Left ventricle myocardium superior (tissue), 1 donor: ENCODE data around the gene AREL1. TPM values are rescaled to one million over a fixed set of nuclear protein-coding genes. Genes with fewer than 3 reads are reported as not detected.
A peak's percentile ranks its signal among the peaks of the same experiment; 100 is the strongest.

Experiments used
- ATAC-seq: fragments of 200-7000 bp; cut with Tn5 transposase; one replicate; pipeline ENCODE4 v1.9.1; 2020; ENCODE audit warnings: mild to moderate bottlenecking, moderate library complexity
- DNase-seq: peaks from one replicate; pipeline ENCODE4 v3.0.0-alpha.2; 2020
- intact Hi-C: fragments of 100-400 bp; cut with micrococcal nuclease; formaldehyde crosslinking; loops from one replicate; pipeline ENCODE4 v1.11.0; 2022
- total RNA-seq: library from RNA; stranded (reverse); fragmentation: NEBNext Ultra II Directional; extraction: Animal tissue kit (Norgen Biotek cat#: 25700); gene quantifications from one replicate; pipeline ENCODE4 v1.2.1, GENCODE V29; 2021
- donor health status: DM: no; HTN: yes; CAD: no; lungs with severe emphysema.

The AREL1 gene
- total RNA-seq, 1 donor from 2014 or later: 28.1 TPM

- intact Hi-C loops: no loop called here
- no peak for DNase-seq
- ATAC-seq: peak; percentile 10
Observed at GRCh38 chr14:74618078-74618952, 94.6 kb downstream of the AREL1 start.

- ATAC-seq (no peak), DNase-seq (no peak)
- intact Hi-C loops: no loop called here
Observed at GRCh38 chr14:74616996-74617700, 95.7 kb downstream of the AREL1 start.

- ATAC-seq (no peak), DNase-seq (no peak)
- intact Hi-C loops: no loop called here
Observed at GRCh38 chr14:74616507-74616906, 96.4 kb downstream of the AREL1 start.

GRCh38 chr14:74615735-74616134, 97.1 kb downstream of the AREL1 start:
- no peak for ATAC-seq
- DNase-seq: no peak
- intact Hi-C loops: no loop called here

GRCh38 chr14:74614508-74615495, 98.1 kb downstream of the AREL1 start:
- ATAC-seq: no peak
- intact Hi-C loops: no loop called here
- DNase-seq: no peak

- intact Hi-C loops: no loop called here
- DNase-seq: no peak
- ATAC-seq: no peak
Observed at GRCh38 chr14:74613211-74613914, 99.5 kb downstream of the AREL1 start.

- intact Hi-C loops: no loop called here
- DNase-seq: peak; percentile 94
- peak; percentile 85 for ATAC-seq
Observed at GRCh38 chr14:74612350-74613021, 100.4 kb downstream of the AREL1 start.

- ATAC-seq: peak; percentile 47
- DNase-seq: peak; percentile 61
- intact Hi-C loops: no loop called here
Observed at GRCh38 chr14:74611650-74612349, 101.1 kb downstream of the AREL1 start, which contains the start of gene LTBP2. Gene LTBP2 (minus strand): TSS chr14:74612237. CDS start chr14:74611944, 293 bp downstream.

Other genes with a start within 250 kb of the AREL1 start
- gene NPC2, start 219.8 kb downstream of the AREL1 start, total RNA-seq: 105 TPM
- gene ISCA2, start 219.3 kb downstream of the AREL1 start, total RNA-seq: 37.5 TPM
- gene LTBP2, start 100.8 kb downstream of the AREL1 start, total RNA-seq: 16.0 TPM
- gene FCF1, start 64 bp upstream of the AREL1 start, total RNA-seq: 38.9 TPM
- 26.4 TPM for gene YLPM1, start 50.2 kb upstream of the AREL1 start, total RNA-seq
- gene PROX2, start 163.1 kb upstream of the AREL1 start, total RNA-seq: not detected
- gene DLST, start 168.8 kb upstream of the AREL1 start, total RNA-seq: 241 TPM
- 18.6 TPM for gene RPS6KL1, start 210.2 kb upstream of the AREL1 start, total RNA-seq
- 4.9 TPM for gene PGF, start 242.5 kb upstream of the AREL1 start, total RNA-seq